ENCODE data around the gene UNC50.
"Not testable (repeated sequence)": the region's sequence is repeated elsewhere in the genome, so short reads cannot be mapped to it uniquely, and the experiment has no call there.

Gene UNC50

DNA sequence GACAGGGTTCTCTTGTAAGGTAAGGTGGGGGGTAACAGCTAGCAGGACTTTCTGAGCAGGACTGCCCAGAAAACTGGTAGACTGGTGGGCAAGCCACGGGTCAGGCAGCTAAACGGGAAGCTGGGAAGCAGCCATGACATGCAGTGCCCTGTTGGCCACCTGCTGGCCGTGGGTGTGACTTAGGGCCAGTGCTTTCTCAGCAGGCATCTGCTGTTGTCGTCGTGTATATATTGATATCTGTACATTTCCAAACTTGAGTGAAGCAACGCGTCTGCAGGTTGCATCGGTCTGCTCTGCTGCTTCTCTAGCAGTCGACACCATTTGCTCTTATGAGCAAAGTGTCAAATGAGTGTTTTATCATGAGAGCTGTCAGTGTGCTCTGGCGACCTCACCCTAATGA, 31.1 kb upstream of the UNC50 start:
- no peak for DNase-seq

- no peak for DNase-seq
Observed at GRCh38 chr2:98578231-98578630, 30.2 kb upstream of the UNC50 start.

- no peak for DNase-seq
Observed at GRCh38 chr2:98579926-98580325, 28.5 kb upstream of the UNC50 start.

DNA sequence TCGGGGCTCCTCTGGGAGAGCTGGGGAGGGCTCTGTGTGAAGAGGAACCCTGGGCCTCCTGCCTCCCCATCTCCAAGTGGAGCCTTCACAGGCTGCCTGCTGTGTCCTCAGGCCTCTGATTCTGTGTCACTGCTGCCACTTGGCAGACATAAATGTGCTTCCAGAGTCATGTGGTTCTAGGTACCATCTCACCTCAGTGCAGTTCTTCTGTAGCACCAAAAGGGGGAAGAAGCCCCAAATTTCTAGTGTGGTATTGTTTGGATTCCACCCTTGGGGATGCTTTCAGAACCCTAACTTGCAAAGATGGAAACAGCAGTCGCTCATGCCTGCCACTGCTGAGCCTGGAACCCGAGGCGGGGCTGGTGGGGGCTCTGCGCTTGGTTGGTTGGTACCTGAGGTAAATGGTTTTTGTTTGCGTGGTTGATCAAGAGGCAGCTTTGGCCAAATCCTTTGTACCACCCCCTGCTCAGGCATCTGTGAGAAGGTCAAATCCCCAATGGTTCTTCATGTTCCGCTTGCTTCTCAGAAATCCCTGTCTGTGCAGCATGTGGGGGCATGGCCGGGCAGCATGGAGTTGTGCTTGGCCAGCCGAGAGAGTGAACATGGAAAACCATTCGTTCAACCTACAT, 27.6 kb upstream of the UNC50 start:
- DNase-seq, result no peak

DNA sequence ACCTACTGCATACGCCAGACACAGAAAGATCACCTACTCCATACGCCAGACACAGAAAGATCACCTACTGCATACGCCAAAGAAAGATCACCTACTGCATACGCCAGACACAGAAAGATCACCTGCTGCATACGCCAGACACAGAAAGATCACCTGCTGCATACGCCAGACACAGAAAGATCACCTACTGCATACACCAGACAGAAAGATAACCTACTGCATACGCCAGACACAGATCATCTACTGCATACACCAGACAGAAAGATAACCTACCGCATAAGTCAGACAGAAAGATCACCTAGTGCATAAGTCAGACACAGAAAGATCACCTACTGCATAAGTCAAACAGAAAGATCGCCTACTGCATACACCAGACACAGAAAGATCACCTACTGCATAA, 25.9 kb upstream of the UNC50 start:
- no peak for DNase-seq

- no peak for DNase-seq
Observed at GRCh38 chr2:98583276-98583675, 25.1 kb upstream of the UNC50 start.

- no peak for DNase-seq
Observed at GRCh38 chr2:98583816-98584618, 24.4 kb upstream of the UNC50 start.

- DNase-seq, result no peak
Observed at GRCh38 chr2:98585386-98585785, 23.0 kb upstream of the UNC50 start.

DNA sequence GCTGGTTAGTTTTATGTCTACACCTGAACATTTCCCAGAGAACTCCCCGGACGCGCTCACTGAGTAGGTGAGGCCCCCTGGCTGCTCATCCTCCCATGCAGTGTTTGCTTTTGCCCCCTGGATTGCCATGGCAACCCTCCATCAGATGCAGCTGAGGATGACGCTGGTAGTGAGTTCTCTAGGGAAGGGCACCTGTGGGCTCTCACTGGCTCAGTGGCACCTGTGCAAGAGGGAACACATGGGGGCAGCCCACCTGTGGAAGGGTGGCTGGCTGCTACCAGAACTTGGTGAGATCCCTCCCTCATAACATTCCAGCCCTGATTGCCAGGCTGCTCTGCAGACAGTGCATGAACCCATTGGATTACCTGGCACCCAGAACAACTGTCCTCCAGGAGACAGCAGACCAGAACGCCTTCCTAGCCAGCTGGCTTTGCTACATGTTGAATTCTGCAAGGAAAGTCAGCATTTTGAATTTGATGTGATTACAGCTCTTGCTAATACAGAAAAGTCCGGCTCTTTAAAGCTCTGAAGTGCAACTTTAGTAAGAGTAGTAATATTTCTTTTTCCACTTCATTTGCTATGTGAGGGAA, 21.7 kb upstream of the UNC50 start:
- no peak for DNase-seq

DNA sequence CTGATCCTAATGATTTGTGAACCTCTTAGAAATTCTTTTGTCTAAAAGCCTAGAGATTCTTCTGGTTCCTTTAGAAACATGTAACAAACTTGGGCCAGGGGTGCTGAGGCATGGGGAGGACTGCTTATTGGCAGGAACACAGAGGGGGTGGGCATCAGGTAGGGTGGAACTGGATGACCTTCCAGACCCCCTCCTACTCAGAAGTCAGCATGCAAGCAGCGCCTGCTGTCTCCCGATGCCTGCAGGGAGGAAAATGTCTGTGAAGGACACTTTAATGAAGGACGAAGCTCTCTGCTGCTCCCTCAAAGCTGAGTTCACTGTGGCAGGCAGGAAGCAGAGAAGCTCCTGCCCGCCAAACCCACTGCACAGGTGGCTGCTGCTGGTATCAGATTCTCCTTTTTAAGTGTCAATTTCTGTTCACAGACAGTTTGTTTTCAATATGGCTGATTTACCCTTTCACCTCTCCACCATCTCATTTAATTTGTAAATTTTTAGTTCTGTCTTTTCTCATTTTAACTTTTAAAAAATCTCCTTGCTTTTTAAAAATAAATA, 19.4 kb upstream of the UNC50 start:
- no peak for DNase-seq

- DNase-seq, result no peak
Observed at GRCh38 chr2:98589489-98589888, 18.9 kb upstream of the UNC50 start.

- DNase-seq, result no peak
Observed at GRCh38 chr2:98592565-98592964, 15.8 kb upstream of the UNC50 start.

DNA sequence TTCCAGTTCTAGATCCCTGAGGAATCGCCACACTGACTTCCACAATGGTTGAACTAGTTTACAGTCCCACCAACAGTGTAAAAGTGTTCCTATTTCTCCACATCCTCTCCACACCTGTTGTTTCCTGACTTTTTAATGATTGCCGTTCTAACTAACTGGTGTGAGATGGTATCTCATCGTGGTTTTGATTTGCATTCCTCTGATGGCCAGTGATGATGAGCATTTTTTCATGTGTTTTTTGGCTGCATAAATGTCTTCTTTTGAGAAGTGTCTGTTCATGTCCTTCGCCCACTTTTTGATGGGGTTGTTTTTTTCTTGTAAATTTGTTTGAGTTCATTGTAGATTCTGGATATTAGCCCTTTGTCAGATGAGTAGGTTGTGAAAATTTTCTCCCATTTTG, 13.7 kb upstream of the UNC50 start:
- not testable (repeated sequence) for DNase-seq

- DNase-seq, result no peak
Observed at GRCh38 chr2:98598781-98599428, 9.5 kb upstream of the UNC50 start.

DNA sequence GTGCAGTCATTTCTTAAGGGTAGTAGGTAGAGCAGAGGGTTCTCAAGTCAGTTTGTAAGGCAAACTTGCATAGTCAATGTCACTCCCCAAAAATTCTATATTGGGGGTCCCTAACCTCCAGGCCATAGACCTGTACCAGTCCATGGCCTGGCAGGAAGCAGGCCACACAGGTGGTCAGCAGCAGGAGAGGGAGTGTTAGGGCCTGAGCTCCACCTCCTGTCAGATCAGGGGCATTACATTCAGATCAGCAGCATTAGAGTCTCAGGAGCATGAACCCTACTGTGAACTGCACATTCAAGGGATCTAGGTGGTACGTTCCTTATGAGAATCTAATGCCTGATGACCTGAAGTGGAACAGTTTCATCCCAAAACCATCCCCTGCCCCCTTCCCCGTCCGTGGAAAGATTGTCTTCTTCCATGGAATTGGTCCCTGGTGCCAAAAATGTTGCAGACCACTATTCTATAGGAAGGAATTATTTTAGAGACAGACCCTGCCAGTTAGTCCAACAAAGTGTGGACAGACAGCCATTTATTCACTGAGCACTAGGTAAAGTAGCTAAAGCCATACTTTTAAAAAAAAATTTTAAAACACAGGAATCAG, 6.8 kb upstream of the UNC50 start:
- DNase-seq, result peak in 1 of 2 experiments; percentile 5

GRCh38 chr2:98604547-98604946, 3.8 kb upstream of the UNC50 start:
- DNase-seq, result no peak

DNA sequence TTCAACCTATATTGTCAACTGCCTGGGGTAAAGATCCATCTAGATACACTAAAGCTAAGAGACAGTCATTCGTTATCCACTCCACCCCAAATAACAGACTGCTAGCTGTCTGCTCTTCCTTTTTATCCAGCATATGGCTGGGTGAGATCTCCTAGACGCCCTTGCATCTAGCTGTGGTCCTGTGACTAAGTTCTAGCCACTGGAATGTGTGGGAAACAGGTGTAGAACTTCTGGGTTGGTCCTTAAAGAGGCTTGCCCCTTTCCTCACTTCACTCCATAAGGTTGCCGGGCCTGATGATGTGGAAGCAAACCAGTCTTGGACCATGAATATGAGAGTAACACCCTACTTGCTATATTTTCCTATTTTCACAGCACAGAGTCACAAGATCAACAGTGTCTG, 3.3 kb upstream of the UNC50 start:
- DNase-seq, result no peak

DNA sequence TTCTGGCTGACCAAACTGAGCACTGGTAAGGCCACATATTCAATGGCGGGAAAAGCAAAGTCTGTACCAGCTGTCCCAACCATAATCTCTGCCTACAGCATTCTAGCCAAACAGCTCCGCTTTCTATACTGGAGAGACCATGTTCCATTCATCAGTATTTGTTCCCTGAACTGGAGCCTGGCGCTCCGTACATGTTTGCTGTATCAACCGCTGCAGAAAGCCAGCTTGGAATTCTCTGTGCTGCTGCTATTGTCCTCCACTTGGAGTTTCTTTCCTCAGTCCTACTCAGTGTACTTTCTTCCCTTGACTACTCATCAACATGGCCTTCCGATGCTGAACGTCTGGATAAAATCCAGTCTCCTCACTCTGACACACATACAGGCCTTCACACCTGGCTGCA, 2.0 kb upstream of the UNC50 start:
- DNase-seq, result no peak

DNA sequence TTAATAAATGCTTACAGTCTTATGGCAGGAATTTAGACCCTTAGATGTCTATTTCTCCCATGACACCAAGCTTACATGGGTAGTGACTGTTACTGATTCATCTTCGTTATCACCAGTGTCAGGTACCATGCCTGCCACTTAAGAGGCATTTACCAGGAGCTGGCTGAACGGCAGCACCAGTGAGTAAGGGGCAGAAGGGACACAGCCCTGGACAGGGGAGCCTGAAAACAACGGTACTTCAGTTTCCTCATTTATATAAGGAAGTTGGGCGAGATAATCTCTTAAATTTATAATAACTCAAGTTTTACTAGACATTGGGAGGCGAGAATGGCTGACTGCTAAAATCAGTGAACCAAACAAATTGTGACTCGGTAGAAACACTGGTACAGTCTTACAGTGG, 1.3 kb upstream of the UNC50 start:
- no peak for DNase-seq

DNA sequence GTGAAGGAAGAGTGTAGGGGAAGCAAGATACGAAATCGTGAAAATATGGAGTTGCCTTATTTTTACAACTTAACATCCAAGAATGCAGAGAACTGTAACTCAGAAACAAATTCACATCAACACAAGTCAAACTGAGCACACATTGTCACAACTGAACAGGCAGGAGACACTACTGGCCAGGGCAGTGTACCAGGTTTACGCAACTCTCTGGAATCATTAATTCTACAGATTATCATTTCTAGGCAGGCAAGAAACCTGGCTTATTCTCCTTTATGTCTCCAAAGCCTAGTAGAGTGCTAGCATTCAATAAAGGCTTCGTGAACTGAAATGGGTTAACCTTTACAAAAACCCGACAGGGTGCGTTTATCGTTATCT, 661 bp upstream of the UNC50 start:
- DNase-seq, result no peak

DNA sequence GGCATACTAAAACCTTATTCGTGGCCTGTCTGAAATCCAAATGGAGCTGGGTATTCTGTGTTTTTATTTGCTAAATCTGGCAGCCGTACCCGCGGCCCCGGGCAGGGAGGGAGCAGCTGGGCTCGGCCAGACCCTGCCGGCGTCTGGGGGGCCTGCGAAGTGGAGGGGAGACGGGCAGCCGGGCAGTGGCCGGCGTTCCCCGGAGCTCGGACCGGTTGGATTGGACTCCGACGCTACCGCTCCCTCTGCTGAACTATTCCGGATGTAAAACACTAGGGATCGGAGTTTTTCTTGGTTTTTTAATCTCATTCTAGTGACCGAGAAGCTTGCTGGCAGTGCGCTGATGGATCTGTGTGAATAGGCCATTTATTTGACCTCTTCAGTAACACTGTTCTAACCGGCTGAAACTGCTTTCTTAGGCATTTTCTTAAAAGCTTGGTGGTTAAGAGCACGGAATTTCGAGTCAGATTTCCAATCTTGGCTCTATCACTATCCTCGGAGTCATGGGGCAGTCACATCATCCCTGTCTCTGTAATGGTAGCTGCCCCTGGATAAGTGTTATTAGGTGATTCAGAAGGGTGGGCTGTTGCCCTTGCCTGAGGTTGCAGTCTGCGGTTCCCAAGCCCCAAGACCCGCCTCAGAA, 694 bp downstream of the UNC50 start:
- DNase-seq, result no peak

- DNase-seq, result no peak
Observed at GRCh38 chr2:98614024-98614739, 5.8 kb downstream of the UNC50 start.

Measured in cerebellar nuclear complex (tissue), 1 donor.